Measurements from ENCODE around the gene ZBP1. TPM values are rescaled to one million over a fixed set of nuclear protein-coding genes. Genes with fewer than 3 reads are reported as not detected.

The ZBP1 gene
- total RNA-seq, 1 experiment from 2014 or later, result not detected

GRCh38 chr20:57584768-57585461 is 35.3 kb downstream of the ZBP1 start:
- Histone ChIP-seq H2AFZ (no peak overlapping the region), H3K9me3 (ENCODE audit: insufficient read depth, low read depth) (no peaks in the 10 kb centered on the region), H3K4me2 (no peak overlapping the region), H3K4me3 (no peak overlapping the region), H4K20me1 (ENCODE audit: insufficient read depth) (no peaks in the 10 kb centered on the region), H3K27me3 (ENCODE audit: insufficient read depth, low read depth) (peaks cover 95% of the 10 kb centered on the region), H3K9me2 (ENCODE audit: insufficient read depth) (no peaks in the 10 kb centered on the region), H3K4me1 (replicated peaks; ENCODE audit: insufficient read depth) (no peaks in the 10 kb centered on the region), H3F3A (ENCODE audit: insufficient read depth, low read depth) (0 out of 2 replicates have a peak, but pooled peaks cover 3% of the 10 kb centered on the region), H3K36me3 (ENCODE audit: low read depth) (no peaks in the 10 kb centered on the region), H3K27ac (no peak overlapping the region), H3K79me2 (ENCODE audit: low read depth) (no peaks in the 10 kb centered on the region)
- TF ChIP-seq CTCF (conservative IDR thresholded peaks at IDR 0.05), result no peak
- TF ChIP-seq EZH2 (IDR thresholded peaks at IDR 0.05; ENCODE audit: low read depth), result no peak
- DNase-seq, result no peak
- BruUV-seq (replicated peaks), result no TSS peak
- ChIA-PET POLR2A (ENCODE audit: unreplicated experiment) (no interaction called here), CTCF (interaction anchor here (0.6 kb wide), 1 partner anchor 495 kb away, joined by 4 read pairs; no protein-coding TSS in a partner anchor)
- intact Hi-C loops (cut with micrococcal nuclease; ENCODE audit: unreplicated experiment), result no loop called here

DNA sequence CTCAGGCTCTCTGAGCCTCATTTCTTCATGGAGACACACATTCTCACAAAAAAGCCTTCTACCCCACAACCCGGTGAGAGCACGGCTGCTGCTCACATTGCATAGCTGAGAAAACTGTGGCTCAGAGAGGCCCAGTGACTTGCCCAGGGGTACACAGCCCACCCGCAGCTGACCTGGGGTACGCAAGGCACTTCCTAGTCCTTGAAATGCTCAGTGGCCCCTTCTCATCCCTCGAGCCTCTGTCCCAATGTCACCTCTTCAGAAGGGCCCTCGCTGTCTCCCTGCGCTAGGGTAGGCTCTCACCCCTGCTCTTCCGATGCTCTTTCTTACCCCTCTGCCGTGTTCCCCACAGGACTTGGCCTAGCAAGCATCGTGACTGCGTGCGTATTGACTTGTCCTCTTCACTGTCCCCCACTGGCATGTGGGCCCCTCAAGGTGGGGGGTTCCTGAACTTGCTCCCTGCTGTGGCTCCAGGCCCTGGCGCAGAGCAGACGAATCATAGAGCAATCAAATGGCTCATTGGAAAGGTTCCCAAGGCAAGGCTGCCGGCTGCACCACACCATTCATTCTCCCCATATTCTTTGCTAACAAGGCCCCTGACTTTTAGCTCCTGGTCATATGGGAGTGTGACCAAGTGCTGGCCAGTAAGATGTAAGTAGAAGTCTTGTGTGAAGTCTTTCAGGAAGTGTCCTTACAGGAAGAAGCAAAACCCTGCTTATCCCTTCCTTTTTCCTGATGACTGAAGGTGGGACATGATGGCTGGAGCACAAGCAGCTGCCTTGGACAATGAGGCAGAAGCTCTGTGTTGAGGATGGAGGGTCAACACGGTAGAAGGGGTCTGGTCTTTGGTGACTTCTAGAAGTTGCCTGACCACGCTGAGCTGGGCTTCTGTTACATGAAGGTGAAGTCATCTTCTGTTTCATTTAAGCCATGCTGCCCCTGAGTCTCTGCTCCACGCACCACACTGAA is 36.7 kb downstream of the ZBP1 start:
- Histone ChIP-seq H3K27ac (no peak overlapping the region), H3K4me2 (no peak overlapping the region), H3K4me3 (no peak overlapping the region), H3K4me1 (replicated peaks; ENCODE audit: insufficient read depth) (no peaks in the 10 kb centered on the region), H3K9me2 (ENCODE audit: insufficient read depth) (no peaks in the 10 kb centered on the region), H2AFZ (no peak overlapping the region), H3K9me3 (ENCODE audit: insufficient read depth, low read depth) (no peaks in the 10 kb centered on the region), H4K20me1 (ENCODE audit: insufficient read depth) (no peaks in the 10 kb centered on the region), H3F3A (ENCODE audit: insufficient read depth, low read depth) (0 out of 2 replicates have a peak, but pooled peaks cover 3% of the 10 kb centered on the region), H3K36me3 (ENCODE audit: low read depth) (no peaks in the 10 kb centered on the region), H3K27me3 (ENCODE audit: insufficient read depth, low read depth) (peaks cover 96% of the 10 kb centered on the region), H3K79me2 (ENCODE audit: low read depth) (no peaks in the 10 kb centered on the region)
- no peak for TF ChIP-seq EZH2 (IDR thresholded peaks at IDR 0.05; ENCODE audit: low read depth)
- TF ChIP-seq CTCF (conservative IDR thresholded peaks at IDR 0.05), result 0 out of 2 replicates have a peak, but pooled peaks have one; percentile 12
- ChIA-PET CTCF (no interaction called here), POLR2A (ENCODE audit: unreplicated experiment) (no interaction called here)
- intact Hi-C loops (cut with micrococcal nuclease; ENCODE audit: unreplicated experiment), result no loop called here
- BruUV-seq (replicated peaks), result no TSS peak
- no peak for DNase-seq

DNA sequence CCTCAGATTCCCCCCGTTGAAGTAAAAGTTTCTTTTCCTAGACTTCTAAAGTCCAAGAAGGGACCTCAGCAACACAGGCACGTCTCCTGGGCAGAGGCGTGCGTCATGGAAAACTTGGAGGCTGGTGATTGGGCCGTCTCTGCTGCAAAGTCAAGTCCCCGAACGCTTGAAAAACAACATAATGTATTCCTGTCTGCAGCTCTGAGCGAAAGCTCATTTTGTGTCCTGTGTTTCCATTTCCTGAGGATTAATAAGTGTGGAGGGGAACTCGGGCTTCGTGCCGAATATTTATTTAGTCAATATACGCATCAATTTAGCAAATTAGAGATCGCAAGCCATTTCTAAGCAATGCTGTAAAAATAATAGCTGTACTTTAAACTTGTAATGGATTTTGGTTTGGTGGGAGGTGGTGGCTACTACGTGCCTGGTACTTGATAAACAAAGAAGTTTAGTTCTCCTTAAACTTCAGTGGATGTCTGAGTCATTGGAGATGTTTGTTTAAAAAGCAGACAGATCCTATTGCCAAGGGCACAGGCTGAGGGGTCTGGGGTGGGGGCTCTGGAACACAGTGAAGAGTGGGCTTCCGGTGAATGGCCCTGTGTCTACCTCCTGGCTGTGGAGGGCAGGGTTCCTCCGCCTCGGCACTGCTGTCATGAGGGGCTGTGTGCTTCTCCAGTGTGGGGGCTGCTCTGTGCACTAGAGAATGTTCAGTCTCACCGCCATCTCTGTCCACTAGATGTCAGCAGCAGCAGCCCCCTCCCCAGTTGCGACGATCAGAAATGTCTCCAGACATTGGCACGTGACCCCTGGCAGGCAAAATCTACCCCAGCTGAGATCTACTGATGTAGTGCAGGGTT is 37.6 kb downstream of the ZBP1 start:
- no peak for DNase-seq
- H3K4me1 ChIP-seq (replicated peaks; ENCODE audit: insufficient read depth), result no peaks in the 10 kb centered on the region
- intact Hi-C loops (cut with micrococcal nuclease; ENCODE audit: unreplicated experiment), result no loop called here
- TF ChIP-seq CTCF (conservative IDR thresholded peaks at IDR 0.05) (peak; percentile 55; the same call in 1 of the 2 replicates), EZH2 (IDR thresholded peaks at IDR 0.05; ENCODE audit: low read depth) (no peak)
- no peaks in the 10 kb centered on the region for H3K36me3 ChIP-seq (ENCODE audit: low read depth)
- H3F3A ChIP-seq (ENCODE audit: insufficient read depth, low read depth), result 0 out of 2 replicates have a peak, but pooled peaks cover 3% of the 10 kb centered on the region
- no peaks in the 10 kb centered on the region for H3K9me2 ChIP-seq (ENCODE audit: insufficient read depth)
- BruUV-seq (replicated peaks), result no TSS peak
- peaks cover 99% of the 10 kb centered on the region for H3K27me3 ChIP-seq (ENCODE audit: insufficient read depth, low read depth)
- H4K20me1 ChIP-seq (ENCODE audit: insufficient read depth), result no peaks in the 10 kb centered on the region
- no peak overlapping the region for H3K4me3 ChIP-seq
- ChIA-PET POLR2A (ENCODE audit: unreplicated experiment) (no interaction called here), CTCF (no interaction called here)
- H3K4me2 ChIP-seq, result no peak overlapping the region
- H3K27ac ChIP-seq, result no peak overlapping the region
- H3K79me2 ChIP-seq (ENCODE audit: low read depth), result no peaks in the 10 kb centered on the region
- H3K9me3 ChIP-seq (ENCODE audit: insufficient read depth, low read depth), result no peaks in the 10 kb centered on the region
- H2AFZ ChIP-seq, result no peak overlapping the region

Measured in PC-9 (cell line).